HEK293 (cell line): ENCODE measurements around the gene MTERF4.

Experiments
- CTCF ChIA-PET: fragments of 350-600 bp; formaldehyde crosslinking; extraction: SDS; loops from one replicate; lab custom pipeline; 2021; ENCODE audit warnings: antibody characterized with exemption; lab: Yijun Ruan, JAX
- POLR2A ChIA-PET: fragments of 300-600 bp; formaldehyde crosslinking; extraction: SDS; loops from one replicate; lab custom pipeline; 2020; ENCODE audit warnings: antibody characterized with exemption, inconsistent platforms; lab: Yijun Ruan, JAX
- H3K27ac ChIP-seq: fragments of 200-500 bp; sonication (Bioruptor generic); 2 replicates; pipeline ENCODE4 v1.5.1; 2014; ENCODE audit warnings: low read depth, low read length, control low read depth, inconsistent platforms; ENCODE audit errors: extremely low read depth
- H3K36me3 ChIP-seq, 2 experiments: fragments of 200-500 bp in 1 of 2; sonication (Bioruptor generic) in 1 of 2; 1 replicate in 1 of 2; 2 replicates in 1 of 2; pipeline ENCODE4 v1.5.1; 2014 to 2017; ENCODE audit warnings: inconsistent platforms in 2 of 2, low read length in 2 of 2; ENCODE audit not compliant: control insufficient read depth in 2 of 2, insufficient read depth in 1 of 2
- H3K4me1 ChIP-seq: fragments of 200-500 bp; sonication (Bioruptor generic); 2 replicates; pipeline ENCODE4 v1.5.1; 2014; ENCODE audit warnings: mild to moderate bottlenecking, low read length, inconsistent platforms; ENCODE audit not compliant: control insufficient read depth, insufficient read depth
- H3K4me3 ChIP-seq: 2 replicates; pipeline ENCODE4 v1.5.1; 2011; ENCODE audit warnings: low read depth, mild to moderate bottlenecking, control low read depth, low read length, moderate library complexity
- H3K9me3 ChIP-seq: fragments of 200-500 bp; sonication (Bioruptor generic); 2 replicates; pipeline ENCODE4 v1.5.1; 2014; ENCODE audit warnings: low read depth, low read length, inconsistent platforms; ENCODE audit not compliant: control insufficient read depth, insufficient read depth
- FEZF1 ChIP-seq: fragments of 450-650 bp; formaldehyde crosslinking; IDR thresholded peaks from 2 replicates; pipeline ENCODE4 v1.5.1; 2016; ENCODE audit warnings: missing biosample characterization, missing genetic modification characterization
- GLI2 ChIP-seq: fragments of 450-650 bp; formaldehyde crosslinking; IDR thresholded peaks from 2 replicates; pipeline ENCODE4; 2017; ENCODE audit warnings: missing biosample characterization, missing genetic modification characterization, low read depth, borderline replicate concordance
- GLIS1 ChIP-seq: fragments of 450-650 bp; formaldehyde crosslinking; IDR thresholded peaks from 2 replicates; pipeline ENCODE4 v1.5.1; 2016; ENCODE audit warnings: missing biosample characterization, missing genetic modification characterization
- OSR2 ChIP-seq: fragments of 450-650 bp; formaldehyde crosslinking; IDR thresholded peaks from 2 replicates; pipeline ENCODE4 v1.5.1; 2016; ENCODE audit warnings: missing biosample characterization, missing genetic modification characterization
- OVOL3 ChIP-seq: fragments of 450-650 bp; formaldehyde crosslinking; IDR thresholded peaks from 2 replicates; pipeline ENCODE4 v1.5.1; 2016; ENCODE audit warnings: missing biosample characterization, missing genetic modification characterization
- REST ChIP-seq: fragments of 450-650 bp; formaldehyde crosslinking; IDR thresholded peaks from 2 replicates; pipeline ENCODE4 v1.5.1; 2016; ENCODE audit warnings: missing biosample characterization, missing genetic modification characterization
- WT1 ChIP-seq: fragments of 450-650 bp; formaldehyde crosslinking; IDR thresholded peaks from 2 replicates; pipeline ENCODE4 v1.5.1; 2016; ENCODE audit warnings: missing biosample characterization, missing genetic modification characterization
- ZNF174 ChIP-seq: fragments of 450-650 bp; formaldehyde crosslinking; IDR thresholded peaks from 2 replicates; pipeline ENCODE4 v1.5.0; 2017; ENCODE audit warnings: missing biosample characterization, mild to moderate bottlenecking, missing genetic modification characterization
- ZNF2 ChIP-seq: fragments of 450-650 bp; formaldehyde crosslinking; IDR thresholded peaks from 2 replicates; pipeline ENCODE4 v1.5.1; 2016; ENCODE audit warnings: missing biosample characterization, missing genetic modification characterization
- ZNF266 ChIP-seq: fragments of 450-650 bp; formaldehyde crosslinking; IDR thresholded peaks from 2 replicates; pipeline ENCODE4 v1.5.1; 2016; ENCODE audit warnings: missing biosample characterization, missing genetic modification characterization, low read depth
- ZNF366 ChIP-seq: fragments of 450-650 bp; formaldehyde crosslinking; conservative IDR thresholded peaks from 2 replicates; pipeline ENCODE4 v1.5.1; 2016; ENCODE audit warnings: missing biosample characterization, missing genetic modification characterization
- ZNF423 ChIP-seq: fragments of 450-650 bp; formaldehyde crosslinking; IDR thresholded peaks from 2 replicates; pipeline ENCODE4 v1.5.1; 2016; ENCODE audit warnings: missing biosample characterization, missing genetic modification characterization
- ZNF521 ChIP-seq: fragments of 450-650 bp; formaldehyde crosslinking; IDR thresholded peaks from 2 replicates; pipeline ENCODE4 v1.5.1; 2017; ENCODE audit warnings: missing biosample characterization, mild to moderate bottlenecking, missing genetic modification characterization
- ZNF530 ChIP-seq: fragments of 450-650 bp; formaldehyde crosslinking; IDR thresholded peaks from 2 replicates; pipeline ENCODE4 v1.5.1; 2016; ENCODE audit warnings: low read depth, missing biosample characterization, missing genetic modification characterization
- ZNF580 ChIP-seq: fragments of 450-650 bp; formaldehyde crosslinking; IDR thresholded peaks from 2 replicates; pipeline ENCODE4 v1.5.1; 2016; ENCODE audit warnings: missing biosample characterization, missing genetic modification characterization
- ZNF664 ChIP-seq: fragments of 450-650 bp; formaldehyde crosslinking; IDR thresholded peaks from 2 replicates; pipeline ENCODE4 v1.5.1; 2016; ENCODE audit warnings: missing biosample characterization, missing genetic modification characterization
- ZNF677 ChIP-seq: fragments of 450-650 bp; IDR thresholded peaks from 2 replicates; pipeline ENCODE4 v1.5.0; 2018; ENCODE audit warnings: missing biosample characterization, mild to moderate bottlenecking, missing genetic modification characterization, moderate library complexity
- ZNF707 ChIP-seq: fragments of 450-650 bp; formaldehyde crosslinking; IDR thresholded peaks from 2 replicates; pipeline ENCODE4 v1.5.1; 2016; ENCODE audit warnings: missing biosample characterization, missing genetic modification characterization
- ZNF830 ChIP-seq: fragments of 450-650 bp; IDR thresholded peaks from 2 replicates; pipeline ENCODE4 v1.5.0; 2018; ENCODE audit warnings: missing biosample characterization, missing genetic modification characterization, low read depth, mild to moderate bottlenecking, moderate library complexity
- ZSCAN23 ChIP-seq: fragments of 450-650 bp; formaldehyde crosslinking; IDR thresholded peaks from 2 replicates; pipeline ENCODE4 v1.5.1; 2016; ENCODE audit warnings: missing biosample characterization, missing genetic modification characterization
- TF ChIP-seq, protein P1 (sequence below): fragments of 450-650 bp; formaldehyde crosslinking; IDR thresholded peaks from 2 replicates; pipeline ENCODE4 v1.5.1; 2016; ENCODE audit warnings: missing biosample characterization, missing genetic modification characterization
- TF ChIP-seq, protein P2 (sequence below): fragments of 450-650 bp; formaldehyde crosslinking; IDR thresholded peaks from 2 replicates; pipeline ENCODE4 v1.5.1; 2016; ENCODE audit warnings: missing biosample characterization, missing genetic modification characterization

The MTERF4 gene

DNA sequence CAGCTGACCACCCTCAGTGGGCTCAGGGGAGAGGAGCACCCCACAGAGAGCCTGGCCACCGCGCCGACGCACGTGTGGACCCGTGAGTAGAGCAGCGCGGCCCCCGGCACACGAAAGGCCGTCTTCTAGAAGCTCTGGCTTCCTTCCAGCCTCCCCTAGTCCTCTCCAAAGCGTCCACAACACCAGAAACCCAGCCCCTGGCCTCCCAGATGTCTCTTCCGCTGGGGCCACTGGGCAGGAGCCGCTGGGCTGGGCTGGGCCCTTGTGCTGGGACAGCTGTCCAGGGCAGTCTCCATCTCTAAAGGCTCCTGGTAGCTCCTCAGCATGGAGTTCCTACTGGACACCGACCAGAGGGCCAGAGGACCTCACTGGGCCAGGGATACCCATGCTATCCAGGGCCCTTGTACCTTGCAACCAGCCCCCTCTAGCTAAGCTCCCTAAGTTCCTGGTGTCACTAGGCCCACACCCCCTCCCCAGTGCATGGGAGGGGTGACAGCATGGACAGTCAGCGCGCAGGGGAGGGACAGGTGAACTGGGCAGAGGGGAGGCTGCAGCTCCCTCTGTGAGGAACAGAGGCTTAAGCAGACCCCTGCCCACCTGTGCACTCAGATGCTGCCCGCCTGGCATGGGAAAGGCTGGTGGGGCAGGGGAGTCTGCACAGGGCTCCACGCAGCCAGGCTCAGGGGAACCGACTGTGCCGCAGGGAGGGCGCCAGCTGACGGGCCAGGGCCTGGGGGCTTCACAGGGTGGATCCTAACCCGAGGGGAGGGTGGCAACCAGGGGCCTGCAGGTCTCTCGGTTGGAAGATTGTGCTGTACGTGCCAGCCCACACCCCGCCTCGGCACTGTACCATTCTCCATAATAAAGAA, 32.9 kb downstream of the MTERF4 start:
- Histone ChIP-seq H3K9me3 (no peaks in the 10 kb centered on the region), H3K27ac (no peak overlapping the region), H3K4me1 (no peaks in the 10 kb centered on the region), H3K4me3 (no peak overlapping the region), H3K36me3 (peaks cover 0 to 2% of the 10 kb centered on the region in 2 experiments; a peak in 1 of 3 replicates)
- TF ChIP-seq ZNF266 (tag by site-specific recombination) (no peak), ZNF664 (tag by site-specific recombination) (no peak)
- TF ChIP-seq, protein P1, sequence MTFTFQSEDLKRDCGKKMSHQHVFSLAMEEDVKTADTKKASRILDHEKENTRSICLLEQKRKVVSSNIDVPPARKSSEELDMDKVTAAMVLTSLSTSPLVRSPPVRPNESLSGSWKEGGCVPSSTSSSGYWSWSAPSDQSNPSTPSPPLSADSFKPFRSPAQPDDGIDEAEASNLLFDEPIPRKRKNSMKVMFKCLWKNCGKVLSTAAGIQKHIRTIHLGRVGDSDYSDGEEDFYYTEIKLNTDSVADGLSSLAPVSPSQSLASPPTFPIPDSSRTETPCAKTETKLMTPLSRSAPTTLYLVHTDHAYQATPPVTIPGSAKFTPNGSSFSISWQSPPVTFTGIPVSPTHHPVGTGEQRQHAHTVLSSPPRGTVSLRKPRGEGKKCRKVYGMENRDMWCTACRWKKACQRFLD: no peak
- ChIA-PET CTCF (interaction anchor here (1.1 to 1.2 kb wide), 3 partner anchors 9 to 218 kb away, joined by 3 to 4 read pairs (median 4); no protein-coding TSS in a partner anchor), POLR2A (no interaction called here)

DNA sequence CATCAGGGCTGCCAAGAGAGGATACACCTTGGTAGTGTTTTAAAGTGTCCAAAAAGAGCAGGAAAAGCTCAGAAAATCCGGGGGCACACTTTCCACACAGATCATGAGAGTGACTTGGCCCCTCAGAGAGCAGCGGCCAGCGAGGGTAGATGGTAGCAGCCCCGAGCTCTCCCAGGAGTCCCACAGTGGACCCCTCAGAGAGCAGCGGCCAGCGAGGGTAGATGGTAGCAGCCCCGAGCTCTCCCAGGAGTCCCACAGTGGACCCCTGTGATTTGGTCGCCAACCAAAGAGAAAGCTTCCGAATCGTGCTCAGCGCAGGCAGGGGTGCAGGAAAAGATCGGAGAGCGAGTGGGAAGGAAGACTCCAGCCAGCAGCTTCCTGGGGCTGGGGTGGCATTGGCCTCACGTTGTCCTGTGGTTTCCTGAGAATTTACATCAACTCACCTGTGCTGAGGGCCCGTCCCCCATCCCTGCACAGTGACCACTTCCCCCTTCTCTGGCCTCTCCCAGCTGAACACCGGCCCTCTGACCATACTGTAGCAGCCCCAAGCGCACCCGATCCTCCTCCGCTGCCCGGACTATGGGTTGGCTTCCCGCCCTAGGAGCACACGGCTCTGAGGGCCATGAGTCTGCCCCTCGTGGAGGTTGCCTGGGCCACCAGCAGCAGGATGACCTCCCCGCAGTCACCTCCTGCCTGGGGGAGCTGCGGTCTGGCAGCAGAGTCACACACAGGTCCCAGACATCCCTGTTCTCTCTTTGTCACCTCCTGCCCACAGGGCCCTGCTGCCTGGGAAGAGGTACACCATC, 33.7 kb downstream of the MTERF4 start:
- TF ChIP-seq ZNF174 (no peak), OVOL3 (tag by site-specific recombination) (no peak), WT1 (no peak), ZNF530 (tag by site-specific recombination) (no peak), FEZF1 (tag by site-specific recombination) (no peak), ZNF677 (tag by site-specific recombination) (no peak), GLI2 (tag by site-specific recombination) (no peak), ZSCAN23 (no peak), ZNF366 (tag by site-specific recombination) (no peak), ZNF521 (tag by site-specific recombination) (no peak), GLIS1 (tag by site-specific recombination) (no peak), ZNF707 (tag by site-specific recombination) (no peak), ZNF423 (no peak), OSR2 (no peak), ZNF830 (tag by site-specific recombination) (no peak), ZNF580 (tag by site-specific recombination) (no peak), REST (tag by site-specific recombination) (no peak), ZNF2 (tag by site-specific recombination) (no peak)
- TF ChIP-seq, protein P2, sequence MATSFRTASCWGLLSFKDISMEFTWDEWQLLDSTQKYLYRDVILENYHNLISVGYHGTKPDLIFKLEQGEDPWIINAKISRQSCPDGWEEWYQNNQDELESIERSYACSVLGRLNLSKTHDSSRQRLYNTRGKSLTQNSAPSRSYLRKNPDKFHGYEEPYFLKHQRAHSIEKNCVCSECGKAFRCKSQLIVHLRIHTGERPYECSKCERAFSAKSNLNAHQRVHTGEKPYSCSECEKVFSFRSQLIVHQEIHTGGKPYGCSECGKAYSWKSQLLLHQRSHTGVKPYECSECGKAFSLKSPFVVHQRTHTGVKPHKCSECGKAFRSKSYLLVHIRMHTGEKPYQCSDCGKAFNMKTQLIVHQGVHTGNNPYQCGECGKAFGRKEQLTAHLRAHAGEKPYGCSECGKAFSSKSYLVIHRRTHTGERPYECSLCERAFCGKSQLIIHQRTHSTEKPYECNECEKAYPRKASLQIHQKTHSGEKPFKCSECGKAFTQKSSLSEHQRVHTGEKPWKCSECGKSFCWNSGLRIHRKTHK (tag by site-specific recombination): no peak
- H3K4me1 ChIP-seq: no peaks in the 10 kb centered on the region
- ChIA-PET CTCF (interaction anchor here (1.2 kb wide), 2 partner anchors 10 to 217 kb away, joined by 3 to 4 read pairs; no protein-coding TSS in a partner anchor), POLR2A (no interaction called here)
- no peaks in the 10 kb centered on the region for H3K9me3 ChIP-seq
- H3K36me3 ChIP-seq: no peaks in the 10 kb centered on the region
- H3K4me3 ChIP-seq: no peak overlapping the region
- no peak overlapping the region for H3K27ac ChIP-seq
